A172 (cell line): ENCODE data around the gene ADH7. TPM values are rescaled to one million over a fixed set of nuclear protein-coding genes. Genes with fewer than 3 reads are reported as not detected.
A peak's percentile ranks its signal among the peaks of the same experiment; 100 is the strongest.

Experiments used
- DNase-seq: peaks from one replicate; pipeline ENCODE4 v3.0.0-alpha.2; 2015; ENCODE audit warnings: low spot score
- total RNA-seq: library from RNA; depleted of rRNA; stranded (reverse); fragments of >200 nt; shearing (Covaris generic); gene quantifications from 2 replicates; pipeline ENCODE4 v1.2.3, GENCODE V29; 2014; rRNA removed

Gene ADH7
- not detected in 2 replicates for total RNA-seq

GRCh38 chr4:99435154-99435553 is at the start of gene ADH7:
TSS of gene ADH7 (minus strand) at chr4:99435342. CDS start at chr4:99435233, 109 bp downstream.
- no peak for DNase-seq

- no peak for DNase-seq
Measured at GRCh38 chr4:99483636-99484035, 48.5 kb upstream of the ADH7 start.

GRCh38 chr4:99473131-99473530 is 38.0 kb upstream of the ADH7 start:
- no peak for DNase-seq

GRCh38 chr4:99471896-99472295 is 36.8 kb upstream of the ADH7 start:
- no peak for DNase-seq

GRCh38 chr4:99471349-99471748 is 36.2 kb upstream of the ADH7 start:
- DNase-seq = no peak

GRCh38 chr4:99468889-99469288 is 33.7 kb upstream of the ADH7 start:
- DNase-seq = no peak

- DNase-seq = no peak
Measured at GRCh38 chr4:99467887-99468286, 32.7 kb upstream of the ADH7 start.

- DNase-seq = no peak
Measured at GRCh38 chr4:99463566-99463965, 28.4 kb upstream of the ADH7 start.

GRCh38 chr4:99462875-99463464 is 27.8 kb upstream of the ADH7 start:
- DNase-seq = peak; percentile 58

GRCh38 chr4:99461623-99462401 is 26.7 kb upstream of the ADH7 start:
- DNase-seq = no peak

- DNase-seq = no peak
Measured at GRCh38 chr4:99459546-99460042, 24.5 kb upstream of the ADH7 start.

GRCh38 chr4:99458911-99459447 is 23.8 kb upstream of the ADH7 start:
- DNase-seq = no peak

- no peak for DNase-seq
Measured at GRCh38 chr4:99457676-99458075, 22.5 kb upstream of the ADH7 start.

GRCh38 chr4:99457270-99457669 is 22.1 kb upstream of the ADH7 start:
- DNase-seq = no peak

- DNase-seq = no peak
Measured at GRCh38 chr4:99447513-99447912, 12.4 kb upstream of the ADH7 start.

GRCh38 chr4:99447079-99447478 is 11.9 kb upstream of the ADH7 start:
- peak; percentile 83 for DNase-seq

GRCh38 chr4:99438405-99438780 is 3.3 kb upstream of the ADH7 start:
- DNase-seq = no peak

GRCh38 chr4:99437723-99438404 is 2.7 kb upstream of the ADH7 start:
- no peak for DNase-seq

- DNase-seq = no peak
Measured at GRCh38 chr4:99436976-99437722, 2.0 kb upstream of the ADH7 start.

- DNase-seq = no peak
Measured at GRCh38 chr4:99436462-99436861, 1.3 kb upstream of the ADH7 start.

- no peak for DNase-seq
Measured at GRCh38 chr4:99430106-99430505, 5.0 kb downstream of the ADH7 start.

- no peak for DNase-seq
Measured at GRCh38 chr4:99417125-99417524, 18.0 kb downstream of the ADH7 start.
